Spleen (tissue), 11 donors: ENCODE results near the gene GTF2H4. TPM values are rescaled to one million over a fixed set of nuclear protein-coding genes. Genes with fewer than 3 reads are reported as not detected.

Source experiments
- DNase-seq: peaks from one replicate; pipeline ENCODE4 v3.0.0-alpha.2; 2020
- H3K27ac ChIP-seq, 8 donors: fragments of 200-600 bp; sonication (generic) in 7 of 8; 1 replicate in 4 of 8; 2 replicates in 4 of 8; pipeline versions ENCODE4 v1.5.0 to v1.8.0; 2016 to 2021; ENCODE audit warnings: inconsistent platforms in 4 of 8, mild to moderate bottlenecking in 4 of 8, moderate library complexity in 1 of 8
- H3K27me3 ChIP-seq, 7 donors: fragments of 200-600 bp; sonication (generic) in 6 of 7; replicated peaks in 1 of 7; 1 replicate in 4 of 7; 2 replicates in 3 of 7; pipeline versions ENCODE4 v1.5.0 to v1.8.0; 2016 to 2021; ENCODE audit warnings: inconsistent platforms in 3 of 7, mild to moderate bottlenecking in 1 of 7
- H3K36me3 ChIP-seq, 6 donors: fragments of 200-600 bp; sonication (generic) in 5 of 6; 1 replicate in 4 of 6; 2 replicates in 2 of 6; pipeline versions ENCODE4 v1.5.0 to v1.8.0; 2016 to 2021; ENCODE audit warnings: inconsistent platforms in 2 of 6
- H3K4me1 ChIP-seq, 6 donors: fragments of 200-600 bp; sonication (generic) in 5 of 6; 1 replicate in 3 of 6; 2 replicates in 3 of 6; pipeline versions ENCODE4 v1.5.0 to v1.8.0; 2016 to 2021; ENCODE audit warnings: inconsistent platforms in 3 of 6
- H3K4me3 ChIP-seq, 8 donors: fragments of 200-600 bp; sonication (generic) in 7 of 8; 1 replicate in 4 of 8; 2 replicates in 4 of 8; pipeline versions ENCODE4 v1.5.0 to v1.8.0; 2016 to 2021; ENCODE audit warnings: inconsistent platforms in 4 of 8, mild to moderate bottlenecking in 4 of 8, moderate library complexity in 2 of 8
- H3K9me3 ChIP-seq, 8 donors: fragments of 200-600 bp; sonication (generic) in 7 of 8; 1 replicate in 4 of 8; 2 replicates in 4 of 8; pipeline versions ENCODE4 v1.5.0 to v1.8.0; 2016 to 2021; ENCODE audit warnings: inconsistent platforms in 4 of 8
- CTCF ChIP-seq, 11 experiments: fragments of 200-600 bp in 7 of 11; fragments of 450-650 bp in 4 of 11; sonication (generic) in 4 of 11; IDR thresholded peaks in 8 of 11; conservative IDR thresholded peaks in 3 of 11; 1 replicate in 7 of 11; 2 replicates in 4 of 11; pipeline versions ENCODE4 v1.4.0 to v1.8.0; 2016 to 2021; ENCODE audit warnings: antibody characterized with exemption in 11 of 11, inconsistent platforms in 4 of 11, mild to moderate bottlenecking in 1 of 11
- POLR2A ChIP-seq, 3 donors: fragments of 450-650 bp; IDR thresholded peaks; one replicate each; pipeline ENCODE4 v1.5.1; 2017; ENCODE audit warnings: antibody characterized with exemption in 3 of 3, mild to moderate bottlenecking in 1 of 3
- POLR2AphosphoS5 ChIP-seq, 3 donors: sonication (generic); formaldehyde crosslinking; IDR thresholded peaks; one replicate each; pipeline ENCODE4 v1.5.1; 2017; ENCODE audit warnings: antibody characterized with exemption in 3 of 3
- WGBS, 5 donors: extraction: QIAGEN DNeasy Blood & Tissue Kit in 3 of 5; methylation state at CpG; one replicate each; pipeline versions ENCODE4 v1.1.5 to v1.1.7; 2013 to 2018; 5-methylcytosine and 5-hydroxymethylcytosine counted together
- intact Hi-C: fragments of 100-400 bp; cut with DNase I; formaldehyde crosslinking; loops from one replicate; pipeline ENCODE4 v1.15.0; 2023; ENCODE audit warnings: low total_unique reads
- polyA plus RNA-seq, 3 donors: library from polyadenylated mRNA; stranded (reverse); fragments of 200-250 nt; gene quantifications; one replicate each; pipeline ENCODE4 v1.2.1, GENCODE V29; 2013
- total RNA-seq, 7 donors: library from RNA; depleted of rRNA in 3 of 7; stranded (reverse); fragments of >200 nt in 3 of 7; fragmentation: NEBNext Ultra II Directional in 4 of 7; extraction: Animal tissue kit (Norgen Biotek cat#: 25700) in 4 of 7; gene quantifications; one replicate each; pipeline versions ENCODE4 v1.1.0 to v1.2.1, GENCODE V29; 2016 to 2021
- donor health status: healthy with polysubstance abuse.
- donor health status: DM: no; HTN: no; CAD: no; lungs with moderate emphysema.
- donor health status: DM: no; HTN: no; CAD: no.
- donor health status: Bipolar disorder and iron deficiency.
- donor health status: healthy.
- donor health status: DM: no; HTN: no; CAD: no.
- donor health status: DM: yes; HTN: yes; CAD: no.

Gene GTF2H4
- total and polyA plus RNA-seq, 10 donors, result 20.6 to 49.7 (median 29.3) TPM

DNA sequence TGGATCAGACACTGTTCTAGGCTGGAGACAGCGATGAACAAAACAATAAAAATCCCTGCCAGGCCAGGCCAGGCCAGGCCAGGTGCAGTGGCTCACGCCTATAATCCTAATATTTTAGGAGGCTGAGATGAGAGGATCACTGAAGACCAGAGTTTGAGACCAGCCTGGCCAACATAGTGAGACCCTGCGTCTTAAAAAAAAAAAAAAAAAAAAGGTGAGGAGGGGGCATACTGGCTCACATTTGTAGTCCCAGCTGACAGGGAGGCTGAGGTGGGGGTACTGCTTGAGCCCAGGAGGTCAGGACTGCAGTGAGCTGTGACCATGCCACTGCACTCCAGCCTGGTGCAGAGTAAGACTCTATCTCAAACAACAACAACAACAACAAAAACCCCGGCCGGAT is 37.3 kb downstream of the GTF2H4 start:
- WGBS, 5 donors, result 88 to 99% (median 91%) methylated on average over 5 of the region's 5 CpGs
- no peak for DNase-seq
- TF ChIP-seq CTCF (IDR thresholded peaks at IDR 0.05 in 8 of 11, conservative IDR thresholded peaks at IDR 0.05 in 3 of 11) (no peak), POLR2AphosphoS5 (IDR thresholded peaks at IDR 0.05) (no peak), POLR2A (IDR thresholded peaks at IDR 0.05) (no peak)

GRCh38 chr6:30947231-30947630 is 39.2 kb downstream of the GTF2H4 start:
- Histone ChIP-seq H3K4me1 (no peaks in the 10 kb centered on the region), H3K27me3 (peaks cover 0 to 39% (median 6%) of the 10 kb centered on the region in 7 donors), H3K27ac (no peak overlapping the region), H3K4me3 (no peak overlapping the region), H3K9me3 (no peaks in the 10 kb centered on the region), H3K36me3 (no peaks in the 10 kb centered on the region)
- DNase-seq, result no peak
- TF ChIP-seq POLR2AphosphoS5 (IDR thresholded peaks at IDR 0.05) (no peak), POLR2A (IDR thresholded peaks at IDR 0.05) (no peak), CTCF (IDR thresholded peaks at IDR 0.05 in 8 of 11, conservative IDR thresholded peaks at IDR 0.05 in 3 of 11) (no peak)
- 81 to 93% (median 88%) methylated on average over 4 of the region's 4 CpGs for WGBS, 5 donors
- intact Hi-C loops, result no loop called here

More for the DNA sequence above, 37.3 kb downstream of the GTF2H4 start:
- Histone ChIP-seq H3K27ac (no peak overlapping the region), H3K9me3 (no peaks in the 10 kb centered on the region), H3K4me3 (no peak overlapping the region), H3K36me3 (no peaks in the 10 kb centered on the region), H3K27me3 (peaks cover 0 to 43% (median 6%) of the 10 kb centered on the region in 7 donors), H3K4me1 (no peaks in the 10 kb centered on the region)
- intact Hi-C loops, result no loop called here

GRCh38 chr6:30948811-30949210 is 40.8 kb downstream of the GTF2H4 start:
- 95 to 99% (median 97%) methylated on average over 6 of the region's 6 CpGs for WGBS, 5 donors
- TF ChIP-seq POLR2A (IDR thresholded peaks at IDR 0.05) (no peak), CTCF (IDR thresholded peaks at IDR 0.05 in 8 of 11, conservative IDR thresholded peaks at IDR 0.05 in 3 of 11) (no peak), POLR2AphosphoS5 (IDR thresholded peaks at IDR 0.05) (no peak)
- Histone ChIP-seq H3K9me3 (no peaks in the 10 kb centered on the region), H3K27me3 (peaks cover 0 to 29% (median 0%) of the 10 kb centered on the region in 7 donors), H3K27ac (no peak overlapping the region), H3K36me3 (no peaks in the 10 kb centered on the region), H3K4me3 (no peak overlapping the region), H3K4me1 (no peaks in the 10 kb centered on the region)
- DNase-seq, result no peak
- intact Hi-C loops, result no loop called here

- intact Hi-C loops, result no loop called here
- no peak for DNase-seq
- Histone ChIP-seq H3K27me3 (peaks cover 0 to 51% (median 0%) of the 10 kb centered on the region in 7 donors), H3K36me3 (no peaks in the 10 kb centered on the region), H3K27ac (no peak overlapping the region), H3K4me1 (peaks cover 0 to 20% (median 16%) of the 10 kb centered on the region in 6 donors), H3K4me3 (no peak overlapping the region), H3K9me3 (no peaks in the 10 kb centered on the region)
- 66 to 75% (median 75%) methylated on average over 5 of the region's 5 CpGs for WGBS, 5 donors
- TF ChIP-seq POLR2A (IDR thresholded peaks at IDR 0.05) (no peak), CTCF (IDR thresholded peaks at IDR 0.05 in 8 of 11, conservative IDR thresholded peaks at IDR 0.05 in 3 of 11) (no peak), POLR2AphosphoS5 (IDR thresholded peaks at IDR 0.05) (no peak)
Observed at GRCh38 chr6:30951907-30952469, 44.0 kb downstream of the GTF2H4 start.
